Astrocyte of the spinal cord (primary cell): ENCODE measurements around the gene ALPG.
"Not testable (repeated sequence)": the region's sequence is repeated elsewhere in the genome, so short reads cannot be mapped to it uniquely, and the experiment has no call there.

Experiments used
- DNase-seq: peaks from one replicate; pipeline ENCODE4 v3.0.0; 2011; ENCODE audit warnings: low read depth, low spot score
- H3K4me3 ChIP-seq: 2 replicates; pipeline ENCODE4 v1.5.1; 2011; ENCODE audit warnings: low read depth, mild to moderate bottlenecking, low read length, moderate library complexity
- CTCF ChIP-seq: IDR thresholded peaks from 2 replicates; pipeline ENCODE4 v1.5.1; 2012; ENCODE audit warnings: low read depth, mild to moderate bottlenecking, low read length, inconsistent platforms
- in situ Hi-C: cut with HindIII; loops from 2 replicates; pipeline ENCODE4 v1.10.0; 2017; ENCODE audit warnings: low sequenced_read_pairs

ALPG gene

GRCh38 chr2:232447091-232447620, 40.5 kb downstream of the ALPG start:
- TF ChIP-seq CTCF = no peak
- no peak overlapping the region for H3K4me3 ChIP-seq
- no peak for DNase-seq
- in situ Hi-C loops = no loop called here

- DNase-seq = no peak
- TF ChIP-seq CTCF = no peak
- in situ Hi-C loops = no loop called here
- no peak overlapping the region for H3K4me3 ChIP-seq
Measured at GRCh38 chr2:232447638-232448303, 41.1 kb downstream of the ALPG start.

DNA sequence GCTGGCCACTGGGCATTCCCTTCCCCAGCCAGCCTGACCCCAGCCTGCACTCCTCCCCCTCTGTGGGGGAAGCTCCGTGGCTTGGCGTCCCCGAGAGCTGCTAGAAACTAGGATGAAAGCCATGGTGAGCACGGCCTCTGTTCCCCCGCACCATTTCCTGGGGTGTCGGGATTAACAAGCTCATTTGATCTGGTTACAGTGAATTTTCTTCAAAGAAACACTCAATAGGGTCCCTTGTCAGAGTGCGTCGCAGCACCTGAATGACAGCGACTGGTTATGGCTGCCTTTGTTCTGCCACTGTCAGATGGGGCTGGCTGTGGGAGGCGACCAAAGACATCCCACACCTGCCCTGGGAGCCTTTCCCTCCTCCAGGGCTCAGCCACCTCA, 41.7 kb downstream of the ALPG start:
- in situ Hi-C loops = no loop called here
- TF ChIP-seq CTCF = no peak
- DNase-seq = no peak

DNA sequence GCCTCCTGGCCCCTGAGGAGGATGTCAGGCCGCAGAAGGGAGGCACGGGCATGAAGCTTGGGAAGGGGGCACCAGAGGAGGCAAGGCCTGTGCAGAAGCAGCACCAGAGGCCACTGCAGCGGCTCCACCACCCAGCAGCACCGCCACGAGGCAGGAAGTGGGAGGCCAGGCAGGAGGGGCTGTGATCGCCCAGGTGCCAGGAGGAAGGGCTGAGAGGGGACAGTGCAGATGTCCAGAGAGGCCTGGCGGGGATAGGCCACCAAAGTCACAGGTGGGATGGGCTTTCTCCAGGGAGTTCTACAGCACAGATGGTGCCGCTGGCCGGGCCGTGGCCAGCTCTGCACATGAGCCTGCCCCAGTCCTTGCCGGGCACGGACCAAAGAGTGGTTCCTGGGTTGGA, 43.3 kb downstream of the ALPG start:
- DNase-seq = no peak
- H3K4me3 ChIP-seq = no peak overlapping the region
- in situ Hi-C loops = no loop called here
- TF ChIP-seq CTCF = no peak

More for the DNA sequence above, 41.7 kb downstream of the ALPG start:
- no peak overlapping the region for H3K4me3 ChIP-seq

DNA sequence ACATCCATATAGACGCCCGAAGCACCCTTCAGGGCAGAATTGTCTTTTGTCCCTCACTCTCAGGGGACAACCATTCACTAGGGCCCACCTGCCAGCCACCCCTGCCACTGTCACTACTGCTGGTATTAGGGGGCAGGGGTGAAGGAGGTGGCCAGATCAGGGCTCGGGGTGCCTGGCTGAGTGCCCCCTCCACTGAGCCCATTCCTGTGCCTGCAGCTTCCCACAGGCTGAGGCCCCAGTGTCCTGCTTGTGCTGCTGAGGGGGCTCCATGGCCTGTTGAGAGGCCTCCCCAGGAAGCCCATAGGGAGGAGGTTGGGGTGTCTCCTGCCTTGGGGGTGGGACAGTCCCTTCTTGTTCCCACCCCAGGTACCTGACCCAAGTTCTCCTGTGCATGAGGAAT, 45.0 kb downstream of the ALPG start:
- DNase-seq, H3K4me3 ChIP-seq, in situ Hi-C loops: not testable (repeated sequence)

GRCh38 chr2:232454630-232455029, 48.0 kb downstream of the ALPG start:
- in situ Hi-C loops = no loop called here
- no peak overlapping the region for H3K4me3 ChIP-seq
- no peak for DNase-seq
- TF ChIP-seq CTCF = no peak

DNA sequence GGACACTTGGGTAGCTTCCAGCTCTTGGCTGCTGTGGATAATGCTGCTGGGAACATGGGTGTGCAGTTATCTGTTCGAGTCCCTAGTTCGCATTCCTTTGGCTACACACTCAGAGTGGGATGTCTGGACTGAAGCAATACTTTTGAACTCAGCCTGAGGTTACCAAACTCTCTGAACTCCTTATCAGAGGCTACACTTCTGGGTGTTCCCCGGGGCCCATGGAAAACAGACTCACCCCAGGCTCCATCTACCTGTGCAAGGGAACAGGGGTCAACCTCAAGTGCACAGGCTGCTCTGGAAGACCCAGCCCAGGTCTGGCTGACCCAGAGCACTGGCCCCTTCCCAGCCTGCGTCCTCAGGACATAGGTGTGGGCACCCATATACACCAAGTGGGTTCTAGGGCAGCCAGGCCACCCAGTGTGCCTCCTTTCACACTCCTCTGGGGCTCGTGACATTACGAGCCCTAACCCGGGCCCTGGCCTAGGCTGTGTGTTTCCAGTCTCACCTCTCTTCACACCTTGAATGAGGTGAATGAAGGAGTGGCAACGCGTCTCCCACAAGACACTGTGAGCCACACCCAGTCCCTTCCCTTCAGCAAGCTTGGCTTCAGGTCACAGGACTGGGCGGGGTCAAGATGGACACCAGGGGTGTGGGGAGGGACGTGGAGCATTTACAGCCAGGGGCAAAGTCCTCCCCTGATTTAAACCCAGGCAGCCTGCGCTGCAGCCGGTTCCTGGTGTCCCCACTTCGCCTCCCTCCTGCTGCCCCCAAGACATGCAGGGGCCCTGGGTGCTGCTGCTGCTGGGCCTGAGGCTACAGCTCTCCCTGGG, 49.0 kb downstream of the ALPG start, which contains the start of gene ALPI:
TSS of gene ALPI (plus strand) at position 728 of the 830 bp plus-strand sequence. CDS start at position 775, 47 bp downstream.
- in situ Hi-C loops = no loop called here
- no peak for TF ChIP-seq CTCF
- no peak for DNase-seq
- no peak within 1 kb of the TSS for H3K4me3 ChIP-seq
